Myocyte (in vitro differentiated cells): ENCODE results near the gene ADAP1. TPM values are rescaled to one million over a fixed set of nuclear protein-coding genes. Genes with fewer than 3 reads are reported as not detected.
"Not testable (repeated sequence)": the region's sequence is repeated elsewhere in the genome, so short reads cannot be mapped to it uniquely, and the experiment has no call there.

Experiments
- DNase-seq: peaks from one replicate; pipeline ENCODE4 v3.0.0-alpha.2; 2012; ENCODE audit warnings: low read depth
- polyA plus RNA-seq: library from polyadenylated mRNA; unstranded; fragments of >200 nt; gene quantifications from one replicate; pipeline ENCODE4 v1.2.1, GENCODE V29; 2012; ENCODE audit warnings: missing spikeins
- total RNA-seq: library from RNA; depleted of rRNA; stranded (reverse); fragments of >200 nt; gene quantifications from 2 replicates; pipeline ENCODE4 v1.2.3, GENCODE V29; 2014

Gene ADAP1
- 0.56 and 1.6 TPM in 2 replicates for total RNA-seq
- polyA plus RNA-seq: 0.28 TPM

GRCh38 chr7:954330-955238, at the start of gene ADAP1:
Gene ADAP1 (minus strand): TSS chr7:954680. CDS start chr7:954477, 203 bp downstream.
- DNase-seq: peak; percentile 37

- not testable (repeated sequence) for DNase-seq
Measured at GRCh38 chr7:1002445-1002844, 48.0 kb upstream of the ADAP1 start.

- DNase-seq: not testable (repeated sequence)
Measured at GRCh38 chr7:1002026-1002425, 47.5 kb upstream of the ADAP1 start.

GRCh38 chr7:1001069-1001770, 46.7 kb upstream of the ADAP1 start:
- not testable (repeated sequence) for DNase-seq

- no peak for DNase-seq
Measured at GRCh38 chr7:999941-1000935, 45.8 kb upstream of the ADAP1 start.

- no peak for DNase-seq
Measured at GRCh38 chr7:999149-999879, 44.8 kb upstream of the ADAP1 start.

GRCh38 chr7:997404-998395, 43.2 kb upstream of the ADAP1 start:
- DNase-seq: peak; percentile 28

GRCh38 chr7:996079-996872, 41.8 kb upstream of the ADAP1 start:
- no peak for DNase-seq

- DNase-seq: no peak
Measured at GRCh38 chr7:995571-995970, 41.1 kb upstream of the ADAP1 start.

- DNase-seq: no peak
Measured at GRCh38 chr7:994592-995308, 40.3 kb upstream of the ADAP1 start.

GRCh38 chr7:992709-993607, 38.5 kb upstream of the ADAP1 start:
- peak; percentile 97 for DNase-seq

GRCh38 chr7:991729-992656, 37.5 kb upstream of the ADAP1 start:
- no peak for DNase-seq

GRCh38 chr7:990933-991728, 36.7 kb upstream of the ADAP1 start:
- no peak for DNase-seq

- no peak for DNase-seq
Measured at GRCh38 chr7:990352-990932, 36.0 kb upstream of the ADAP1 start.
